GM21528 (cell line): ENCODE measurements around the gene PBX4.
"Not testable (repeated sequence)": the region's sequence is repeated elsewhere in the genome, so short reads cannot be mapped to it uniquely, and the experiment has no call there.

ENCODE experiments used
- ATAC-seq: cut with Tn5 transposase; IDR thresholded peaks from one replicate; pipeline ENCODE4 v1.9.1; 2021; ENCODE audit warnings: mild to moderate bottlenecking, moderate library complexity; ENCODE audit not compliant: unreplicated experiment, low FRiP score

PBX4 gene, protein sequence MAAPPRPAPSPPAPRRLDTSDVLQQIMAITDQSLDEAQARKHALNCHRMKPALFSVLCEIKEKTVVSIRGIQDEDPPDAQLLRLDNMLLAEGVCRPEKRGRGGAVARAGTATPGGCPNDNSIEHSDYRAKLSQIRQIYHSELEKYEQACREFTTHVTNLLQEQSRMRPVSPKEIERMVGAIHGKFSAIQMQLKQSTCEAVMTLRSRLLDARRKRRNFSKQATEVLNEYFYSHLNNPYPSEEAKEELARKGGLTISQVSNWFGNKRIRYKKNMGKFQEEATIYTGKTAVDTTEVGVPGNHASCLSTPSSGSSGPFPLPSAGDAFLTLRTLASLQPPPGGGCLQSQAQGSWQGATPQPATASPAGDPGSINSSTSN

DNA sequence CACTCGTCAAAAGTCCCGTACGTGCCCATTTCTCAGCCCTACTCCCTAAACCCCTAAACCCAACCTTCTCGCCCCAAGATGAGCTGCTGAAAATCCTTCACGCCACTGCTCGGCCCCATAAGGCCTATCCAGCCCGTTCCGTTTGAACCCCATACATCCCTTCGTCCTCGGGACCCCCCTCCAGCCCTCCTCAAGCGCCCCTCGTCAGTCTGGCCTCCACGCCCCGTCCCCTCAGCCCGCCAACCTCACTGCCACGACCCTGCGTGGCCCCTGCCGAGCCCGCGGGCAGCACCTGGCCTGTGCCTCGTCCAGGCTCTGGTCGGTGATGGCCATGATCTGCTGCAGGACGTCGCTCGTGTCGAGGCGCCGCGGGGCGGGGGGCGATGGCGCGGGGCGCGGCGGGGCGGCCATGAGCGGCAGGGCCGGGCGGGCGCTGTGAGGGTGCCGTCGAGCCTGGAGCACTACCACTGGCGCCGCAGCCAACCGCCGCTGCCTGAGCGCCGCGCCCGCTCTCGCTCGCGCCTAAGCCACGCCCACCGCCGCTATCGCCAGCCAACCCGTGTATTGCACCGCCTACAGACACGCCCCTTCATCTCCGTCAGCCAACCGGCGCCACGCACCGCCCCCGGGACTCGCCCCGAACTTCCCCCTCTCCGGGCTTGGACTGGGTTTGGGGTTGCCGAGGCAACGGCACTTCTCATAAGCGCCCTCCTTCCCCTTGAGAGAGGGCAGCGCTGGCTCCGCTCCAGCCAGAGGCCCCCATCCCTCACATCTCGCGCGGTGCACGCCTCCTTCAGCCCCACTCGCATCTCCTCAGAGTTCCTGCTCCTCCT lies at the start of gene PBX4:
PBX4 (minus strand) TSS at position 469 of the 833 bp plus-strand sequence; CDS start at position 411, 58 bp downstream.
- ATAC-seq = peak; percentile 88

DNA sequence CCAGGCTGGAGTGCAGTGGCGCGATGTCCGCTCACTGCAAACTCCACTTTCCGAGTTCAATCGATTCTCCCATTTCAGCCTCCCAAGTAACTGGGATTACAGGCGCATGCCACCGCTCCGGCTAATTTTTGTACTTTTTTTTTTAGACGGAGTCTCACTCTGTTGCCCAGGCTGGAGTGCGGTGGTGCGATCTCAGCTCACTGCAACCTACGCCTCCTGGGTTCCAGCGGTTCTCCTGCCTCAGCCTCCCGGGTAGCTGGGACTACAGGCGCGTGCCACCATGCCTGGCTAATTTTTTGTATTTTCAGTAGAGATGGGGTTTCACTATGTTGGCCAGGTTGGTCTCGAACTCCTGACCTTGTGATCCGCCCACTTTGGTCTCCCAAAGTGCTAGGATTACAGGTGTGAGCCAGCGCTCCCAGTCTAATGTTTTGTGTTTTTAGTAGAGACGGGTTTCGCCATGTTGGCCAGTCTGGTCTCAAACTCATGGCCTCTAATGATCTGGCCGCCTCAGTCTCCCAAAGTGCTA lies 47.0 kb upstream of the PBX4 start:
- ATAC-seq = not testable (repeated sequence)

DNA sequence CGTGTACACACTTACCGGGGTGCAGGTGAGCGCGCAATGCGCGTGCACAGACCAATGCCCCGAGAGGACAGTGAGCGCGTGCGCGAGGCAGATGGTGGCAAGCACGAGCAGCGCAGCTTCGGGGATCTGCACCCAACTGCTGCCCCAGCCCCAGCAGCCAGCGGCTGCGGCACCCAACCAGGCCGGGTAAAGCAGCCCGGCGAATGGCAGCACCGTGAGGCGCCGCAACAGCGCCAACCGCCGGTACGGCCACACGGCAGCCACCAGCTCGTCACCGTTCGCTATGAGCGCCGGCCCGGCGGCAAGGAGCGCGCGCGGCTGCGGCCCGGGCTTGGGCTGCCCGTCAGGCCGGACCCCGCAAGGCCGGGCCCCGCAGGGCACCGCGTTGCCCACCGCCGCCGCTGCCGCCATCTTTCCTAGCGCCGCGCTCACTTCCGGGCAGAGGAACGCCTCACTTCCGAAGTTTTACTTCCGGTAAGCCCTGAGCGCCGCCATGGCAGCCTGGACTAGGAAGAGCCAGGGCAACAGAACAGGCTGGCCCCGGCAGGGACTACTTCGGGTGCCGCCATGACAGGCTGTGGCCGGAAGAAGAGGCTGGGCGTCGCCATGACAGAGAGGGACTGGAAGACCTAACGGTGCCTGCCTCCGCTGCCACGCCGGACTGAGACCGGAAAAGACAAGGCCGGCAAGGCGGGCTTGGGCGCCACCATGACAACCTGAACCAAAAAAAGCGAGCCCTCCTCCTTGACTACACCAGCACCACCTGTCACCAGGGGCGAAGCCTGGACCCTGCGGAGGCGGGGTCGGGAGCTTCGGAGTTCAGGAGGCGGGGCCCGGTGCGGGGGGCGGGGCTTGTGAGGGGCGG lies 45.0 kb upstream of the PBX4 start, which contains the start of gene ATP13A1:
ATP13A1 (minus strand) TSS at position 421 of the 865 bp plus-strand sequence; CDS start at position 411, 10 bp downstream.
- peak; percentile 69 for ATAC-seq

DNA sequence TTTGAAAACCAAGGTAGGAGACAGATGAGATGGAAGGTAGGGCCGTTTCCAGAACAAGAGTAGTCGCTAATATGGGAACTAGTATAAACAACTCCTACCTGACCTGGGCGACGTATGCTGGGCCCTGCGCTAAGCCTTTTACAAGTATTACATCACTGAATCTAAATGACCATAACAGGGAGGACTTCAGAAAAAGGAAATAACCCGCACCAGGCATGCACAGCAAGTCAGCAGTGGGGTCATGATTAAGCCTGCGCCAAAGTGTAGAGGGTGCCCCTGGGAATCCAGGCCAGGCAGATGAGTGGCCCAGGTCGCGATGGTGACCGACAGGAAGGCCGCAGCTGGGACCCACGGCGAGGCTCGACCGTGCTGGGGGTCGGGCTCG lies 44.4 kb upstream of the PBX4 start:
- ATAC-seq = no peak

GRCh38 chr19:19662344-19662743 lies 43.9 kb upstream of the PBX4 start:
- ATAC-seq = no peak

DNA sequence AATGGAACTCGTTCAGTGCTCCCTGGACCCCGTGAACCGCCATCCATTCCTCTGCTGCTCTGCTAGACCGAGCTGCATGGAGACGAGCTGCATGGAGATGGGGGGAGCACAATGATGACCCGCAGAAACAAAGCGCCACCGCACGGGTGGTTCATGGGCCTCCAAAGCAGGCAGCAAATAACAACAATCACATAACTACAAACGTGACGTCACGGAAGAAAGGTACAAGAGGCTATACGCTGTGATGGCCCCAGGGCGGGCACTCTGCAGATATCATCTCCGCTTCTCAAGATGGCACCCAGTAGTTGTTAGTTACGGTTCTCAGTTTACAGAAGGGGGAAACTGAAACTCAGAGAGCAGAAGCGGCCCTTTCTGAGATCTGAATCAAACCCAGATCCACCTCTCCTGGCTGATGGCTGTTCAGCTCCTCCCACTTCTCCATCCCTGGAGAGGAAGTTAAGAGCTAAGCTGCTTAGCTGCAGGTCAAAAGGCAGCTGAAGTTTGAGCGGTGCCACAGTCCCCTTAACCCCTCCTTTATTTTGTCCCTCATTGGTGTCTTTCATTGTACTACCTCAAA lies 43.3 kb upstream of the PBX4 start:
- ATAC-seq = peak; percentile 44

DNA sequence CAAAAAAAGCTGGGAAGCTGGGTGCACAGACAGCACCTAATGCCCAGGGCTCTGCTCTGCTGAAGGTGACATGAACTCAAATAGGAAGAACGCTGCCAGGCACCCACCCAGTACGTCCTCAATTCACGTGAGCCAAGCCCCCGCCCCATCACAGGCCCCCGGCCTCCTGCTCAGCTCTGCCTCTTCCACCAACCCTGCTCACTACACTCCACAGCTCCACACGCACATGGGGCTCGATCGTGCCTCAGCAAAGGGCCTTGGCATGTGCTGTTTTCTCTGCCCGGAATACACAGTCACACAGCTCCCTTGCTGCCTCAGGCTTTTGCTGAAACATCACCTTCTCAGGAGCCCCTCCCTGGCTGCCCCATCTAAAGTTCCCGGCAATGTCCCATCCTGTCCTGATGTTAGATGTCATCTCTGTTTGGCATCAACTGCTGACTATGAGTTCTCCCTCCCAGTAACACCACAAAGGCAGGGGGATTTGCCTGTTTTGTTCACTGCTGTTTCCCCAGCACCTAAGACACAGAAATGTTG lies 42.7 kb upstream of the PBX4 start:
- ATAC-seq = no peak

DNA sequence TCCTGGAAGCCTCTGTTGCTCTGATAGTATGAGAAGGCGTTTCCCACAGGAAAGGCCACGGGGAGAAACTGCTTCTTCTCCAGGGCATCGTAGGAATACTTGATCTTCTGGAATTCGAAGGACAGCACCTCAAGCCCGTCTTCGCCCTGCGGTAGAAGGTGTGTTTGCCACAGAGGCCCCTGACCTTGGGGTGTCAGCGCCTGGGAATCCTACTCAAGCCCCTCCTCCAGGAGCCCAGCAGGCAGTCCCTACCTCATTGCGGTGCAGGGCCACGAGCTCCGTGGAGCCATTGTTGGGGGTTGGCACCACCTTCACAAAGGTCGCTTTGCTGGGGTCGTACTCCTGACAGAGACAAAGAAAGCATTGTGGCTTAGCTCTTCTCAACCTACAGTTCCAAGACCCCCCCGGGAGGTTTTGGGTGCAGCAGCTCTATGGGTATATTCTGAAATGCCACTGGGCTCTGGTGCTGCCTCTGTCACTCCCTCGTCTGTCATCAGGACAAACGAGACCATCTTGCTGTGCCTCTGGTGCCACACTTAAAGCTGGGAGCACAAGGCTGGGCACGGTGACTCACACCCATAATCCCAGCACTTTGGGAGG lies 41.3 kb upstream of the PBX4 start:
- no peak for ATAC-seq

- no peak for ATAC-seq
These were observed 38.9 kb upstream of the PBX4 start for GRCh38 chr19:19657397-19657783.

DNA sequence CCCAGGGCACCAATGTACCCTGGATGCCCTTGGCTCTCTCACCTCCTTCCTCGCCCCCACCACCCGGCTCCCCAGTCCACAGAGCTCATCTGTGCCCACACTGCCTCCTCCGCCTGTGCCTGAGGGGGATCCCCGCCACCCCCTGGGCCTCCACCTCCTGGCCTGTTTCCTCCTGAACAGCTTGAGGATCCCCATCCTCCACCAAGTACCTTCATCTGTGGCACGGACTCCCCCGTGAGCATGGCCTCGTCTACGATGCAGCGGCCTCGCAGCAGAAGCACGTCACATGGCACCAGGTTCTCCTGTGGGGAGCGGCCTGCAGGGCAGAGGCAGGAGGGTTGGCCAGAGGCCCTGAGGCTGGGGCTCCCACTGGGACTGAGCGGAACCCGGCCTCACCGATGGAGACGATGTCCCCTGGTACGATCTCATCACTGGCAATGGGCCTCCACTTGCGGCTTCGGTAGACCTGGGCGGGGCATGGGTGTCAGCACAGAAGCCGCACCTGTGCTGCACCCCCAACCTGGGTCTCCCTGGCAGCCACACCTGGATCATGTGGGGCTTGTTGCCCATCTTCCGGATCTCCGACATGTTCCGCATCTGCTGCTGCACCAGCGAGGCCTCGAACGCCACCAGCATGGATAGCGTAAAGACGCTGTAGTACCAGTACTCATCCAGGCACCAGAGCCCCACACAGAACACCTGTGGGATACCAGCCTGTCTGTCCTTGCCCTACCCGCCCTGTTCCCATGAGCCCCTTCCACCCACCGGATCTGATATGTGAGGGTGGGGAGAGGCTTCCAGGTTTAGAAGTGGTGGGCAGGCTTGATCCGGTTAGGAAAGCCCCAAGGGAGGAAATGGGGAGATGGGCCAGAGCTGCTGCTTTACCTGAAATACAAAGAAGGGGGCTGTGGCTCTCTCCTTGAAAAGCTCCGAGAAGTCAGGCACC lies 38.2 kb upstream of the PBX4 start:
- no peak for ATAC-seq

GRCh38 chr19:19655641-19656343 lies 37.3 kb upstream of the PBX4 start:
- ATAC-seq = no peak

DNA sequence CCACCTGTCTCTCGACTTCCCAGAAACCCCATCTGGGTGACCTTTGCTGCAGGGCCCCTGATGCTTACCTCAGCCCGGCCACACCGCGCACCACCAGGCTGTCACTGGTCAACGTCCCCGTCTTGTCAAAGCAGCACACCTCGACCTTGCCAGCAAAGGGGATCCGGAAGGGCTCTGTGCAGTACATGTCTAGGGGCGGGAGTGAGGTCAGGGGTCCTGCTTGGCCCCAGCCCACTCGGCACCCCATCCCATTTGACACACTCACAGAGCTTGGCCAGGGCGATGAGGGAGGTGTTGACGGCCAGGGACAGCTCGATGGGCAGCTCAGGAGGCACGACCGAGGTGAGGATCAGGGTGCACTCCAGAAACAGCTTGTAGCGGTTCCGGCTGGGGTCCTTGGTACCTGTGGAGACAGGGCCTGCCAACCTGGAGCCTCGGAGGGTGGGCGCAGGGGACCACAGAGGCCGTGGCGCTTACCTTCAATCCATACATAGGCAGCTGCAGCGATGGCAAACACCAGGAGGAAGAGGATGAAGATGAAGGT lies 36.6 kb upstream of the PBX4 start:
- ATAC-seq = no peak

DNA sequence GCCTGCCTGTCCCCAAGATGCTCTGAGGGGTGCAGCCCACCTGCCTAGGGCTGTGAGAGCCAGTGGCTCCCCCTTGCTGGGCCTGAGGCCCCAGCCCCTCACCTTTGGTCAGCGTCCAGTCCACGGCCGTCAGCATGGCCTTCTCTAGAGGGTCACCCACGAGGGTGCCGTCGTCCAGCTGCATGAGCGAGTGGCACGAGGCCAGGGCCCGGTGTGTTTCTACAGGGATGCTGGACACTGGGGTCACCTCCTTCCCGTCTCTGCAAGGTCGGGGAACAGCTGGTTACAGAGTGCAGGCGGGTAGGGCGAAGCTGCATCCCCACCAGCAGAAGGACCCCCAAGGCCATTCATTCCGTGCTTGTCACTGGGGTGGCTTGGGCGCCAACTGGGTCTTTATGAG lies 36.0 kb upstream of the PBX4 start:
- ATAC-seq = no peak

DNA sequence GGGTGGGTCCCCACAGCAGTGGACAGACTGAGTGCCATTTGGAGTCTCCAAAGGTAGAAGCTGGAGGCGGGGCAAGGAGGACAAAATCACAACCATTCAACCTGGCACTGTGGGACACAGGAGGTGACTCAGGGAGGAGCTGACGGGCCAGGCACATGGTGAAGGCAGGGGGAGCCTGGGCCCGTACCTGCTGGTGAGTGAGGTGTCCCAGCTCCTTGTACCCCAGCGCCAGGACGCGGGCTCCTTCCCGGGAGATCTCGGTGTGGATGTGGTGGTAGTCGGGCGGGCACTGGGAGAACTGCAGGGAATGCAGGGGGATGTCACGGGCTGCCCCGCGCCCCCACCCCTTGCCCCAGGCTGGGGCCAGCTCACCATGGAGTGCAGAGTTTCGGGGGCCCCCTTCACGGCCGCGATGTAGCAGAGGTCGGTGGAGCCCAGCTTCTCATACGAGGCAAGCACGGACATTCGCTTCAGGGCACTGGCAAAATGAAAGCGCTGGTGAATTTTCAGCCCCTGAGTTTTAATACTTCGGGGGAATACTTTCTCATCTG lies 35.2 kb upstream of the PBX4 start:
- ATAC-seq = no peak

GRCh38 chr19:19652482-19653295 lies 34.2 kb upstream of the PBX4 start:
- no peak for ATAC-seq

DNA sequence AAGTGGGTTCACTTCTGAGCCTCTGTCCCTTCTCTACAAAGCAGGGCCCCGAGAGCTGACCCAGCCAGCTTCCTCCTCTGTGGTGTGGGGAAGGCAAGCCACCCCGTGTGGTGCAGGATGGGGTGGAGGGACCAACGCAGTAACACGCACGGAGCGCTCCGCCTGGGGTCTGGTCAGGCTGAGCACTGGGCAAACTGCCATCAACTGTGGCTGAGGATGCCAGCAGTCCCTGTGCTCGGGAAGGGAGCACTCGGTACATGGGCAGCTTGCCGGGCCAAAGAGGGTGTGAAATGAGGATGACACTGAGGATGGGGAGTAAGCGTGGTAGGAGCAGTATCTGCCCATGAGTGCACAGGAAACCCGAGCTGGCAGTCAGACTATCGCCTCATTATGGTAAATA lies 32.6 kb upstream of the PBX4 start:
- no peak for ATAC-seq
